Omental fat pad (tissue), 4 donors: ENCODE measurements around the gene PCDHA4. TPM values are rescaled to one million over a fixed set of nuclear protein-coding genes. Genes with fewer than 3 reads are reported as not detected.
"Not testable (repeated sequence)": the region's sequence is repeated elsewhere in the genome, so short reads cannot be mapped to it uniquely, and the experiment has no call there.

Source experiments
- ATAC-seq: fragments of 150-250 bp; one replicate; pipeline ENCODE4 v1.9.1; 2016; ENCODE audit warnings: mild to moderate bottlenecking, moderate library complexity; ENCODE audit not compliant: low FRiP score
- DNase-seq: peaks from one replicate; pipeline ENCODE4 v3.0.0-alpha.2; 2019; ENCODE audit warnings: low spot score
- CTCF ChIP-seq, 3 donors: fragments of 450-650 bp; IDR thresholded peaks; one replicate each; pipeline ENCODE4 v1.5.1; 2016 to 2017; ENCODE audit warnings: antibody characterized with exemption in 3 of 3, mild to moderate bottlenecking in 3 of 3, moderate library complexity in 2 of 3
- total RNA-seq, 4 donors: library from RNA; depleted of rRNA; stranded (reverse); fragments of >200 nt; gene quantifications; one replicate each; pipeline ENCODE4 v1.1.0, GENCODE V29; 2016

The PCDHA4 gene
- total RNA-seq, 4 donors from 2014 or later, result 0.60 to 1.5 (median 1.1) TPM

- ATAC-seq (no peak), DNase-seq (no peak)
- TF ChIP-seq CTCF (IDR thresholded peaks at IDR 0.05), result no peak
Measured at GRCh38 chr5:140802781-140803271, 4.0 kb upstream of the PCDHA4 start.

- ATAC-seq, DNase-seq: not testable (repeated sequence)
Measured at GRCh38 chr5:140808241-140808888, 1.5 kb downstream of the PCDHA4 start.

GRCh38 chr5:140808889-140809291, 2.0 kb downstream of the PCDHA4 start:
- DNase-seq (no peak), ATAC-seq (no peak)
- TF ChIP-seq CTCF (IDR thresholded peaks at IDR 0.05), result no peak

GRCh38 chr5:140821375-140822280, 14.8 kb downstream of the PCDHA4 start, which contains the start of gene PCDHA5:
Gene PCDHA5 (plus strand): TSS chr5:140821613.
- ATAC-seq, result no peak
- no peak for DNase-seq
- TF ChIP-seq CTCF (IDR thresholded peaks at IDR 0.05), result no peak

- DNase-seq (no peak), ATAC-seq (no peak)
- no peak for TF ChIP-seq CTCF (IDR thresholded peaks at IDR 0.05)
Measured at GRCh38 chr5:140822281-140822629, 15.4 kb downstream of the PCDHA4 start.

- ATAC-seq, DNase-seq: not testable (repeated sequence)
Measured at GRCh38 chr5:140822969-140823368, 16.1 kb downstream of the PCDHA4 start.

GRCh38 chr5:140823475-140823874, 16.6 kb downstream of the PCDHA4 start:
- no peak for TF ChIP-seq CTCF (IDR thresholded peaks at IDR 0.05)
- no peak for ATAC-seq
- no peak for DNase-seq
